Activated CD8-positive, alpha-beta memory T cell treated with anti-CD3 and anti-CD28 coated beads, Interleukin-2, amount 50 U/mL, for 48 hours (primary cell): ENCODE measurements around the gene IL24.

Source experiments
- DNase-seq: peaks from one replicate; pipeline ENCODE4 v3.0.0-alpha.2; 2020

IL24 gene

DNA sequence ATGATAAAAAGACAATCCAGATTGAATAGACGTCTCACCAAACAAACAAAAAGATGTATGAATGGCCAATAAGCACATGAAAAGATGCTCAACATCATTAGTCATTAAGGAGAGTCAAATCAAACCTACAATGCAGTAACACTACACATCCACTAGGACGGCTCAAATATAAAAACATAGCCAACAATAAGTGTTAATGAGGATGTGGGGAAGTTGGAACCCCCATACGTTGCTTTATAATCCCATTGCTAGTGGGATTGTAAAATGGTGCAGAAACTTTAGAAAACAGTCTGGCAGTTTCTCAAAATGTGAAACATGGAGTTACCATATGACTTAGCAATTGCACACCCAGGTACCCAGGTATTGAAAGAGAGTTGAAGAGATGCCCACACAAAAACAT, 14.7 kb upstream of the IL24 start:
- no peak for DNase-seq

DNA sequence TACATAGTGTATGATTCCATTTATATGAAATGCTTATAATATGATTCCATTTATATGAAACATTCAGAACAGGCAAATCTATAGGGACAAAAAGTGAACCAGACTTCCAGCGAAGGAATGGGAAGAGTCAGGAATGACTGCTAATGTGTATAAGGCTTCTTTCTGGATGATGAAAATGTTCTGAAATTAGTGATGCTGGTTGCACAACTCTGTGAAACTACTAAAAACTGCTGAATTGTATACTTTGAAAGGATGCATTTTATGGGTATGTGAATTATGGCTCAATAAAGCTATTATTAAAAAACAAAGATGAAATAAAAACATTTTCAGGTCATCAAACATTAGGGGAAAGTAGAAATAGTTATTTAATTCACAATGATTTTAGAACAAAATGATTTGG, 14.1 kb upstream of the IL24 start:
- DNase-seq = no peak

DNA sequence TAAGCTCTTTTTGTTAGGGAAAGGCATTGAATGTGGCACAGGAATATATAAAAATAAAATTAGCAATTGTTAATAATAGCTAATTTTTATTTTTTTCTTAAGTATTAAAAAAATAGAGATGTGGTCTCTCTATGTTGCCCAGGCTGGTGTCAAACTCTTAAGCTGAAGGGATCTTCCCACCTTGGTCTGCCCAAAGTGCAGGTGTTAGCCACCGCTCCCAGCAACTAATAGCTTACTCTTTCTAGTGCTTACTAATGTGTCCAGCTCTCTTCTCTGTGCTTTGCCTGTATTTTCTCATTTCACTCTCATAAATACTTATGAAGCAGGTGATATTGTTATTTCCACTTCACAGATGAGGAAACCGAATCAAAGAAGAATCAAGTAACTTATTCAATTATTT, 13.4 kb upstream of the IL24 start:
- no peak for DNase-seq

- no peak for DNase-seq
These were observed 11.7 kb upstream of the IL24 start for GRCh38 chr1:206885341-206886060.

- DNase-seq = no peak
These were observed 10.4 kb upstream of the IL24 start for GRCh38 chr1:206886831-206887230.

DNA sequence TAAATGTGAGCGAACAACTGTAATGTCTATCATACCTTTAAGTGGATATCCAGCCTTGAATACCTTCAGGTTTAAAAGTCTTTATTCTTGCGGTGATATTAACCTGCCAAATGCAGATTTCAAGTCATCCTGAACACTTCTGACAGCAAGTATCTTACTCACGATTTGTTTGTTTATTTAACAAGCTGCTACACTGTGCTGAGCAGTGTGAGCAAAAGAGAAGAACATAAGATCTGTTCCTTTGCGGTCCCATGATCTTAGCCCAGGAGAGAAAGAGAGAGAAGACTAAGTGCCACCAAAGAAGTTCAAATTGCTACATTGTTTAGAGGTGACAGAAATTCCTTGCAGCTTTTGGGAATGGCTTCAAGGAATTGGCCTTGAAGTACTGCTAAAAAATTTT, 9.5 kb upstream of the IL24 start:
- DNase-seq = no peak

DNA sequence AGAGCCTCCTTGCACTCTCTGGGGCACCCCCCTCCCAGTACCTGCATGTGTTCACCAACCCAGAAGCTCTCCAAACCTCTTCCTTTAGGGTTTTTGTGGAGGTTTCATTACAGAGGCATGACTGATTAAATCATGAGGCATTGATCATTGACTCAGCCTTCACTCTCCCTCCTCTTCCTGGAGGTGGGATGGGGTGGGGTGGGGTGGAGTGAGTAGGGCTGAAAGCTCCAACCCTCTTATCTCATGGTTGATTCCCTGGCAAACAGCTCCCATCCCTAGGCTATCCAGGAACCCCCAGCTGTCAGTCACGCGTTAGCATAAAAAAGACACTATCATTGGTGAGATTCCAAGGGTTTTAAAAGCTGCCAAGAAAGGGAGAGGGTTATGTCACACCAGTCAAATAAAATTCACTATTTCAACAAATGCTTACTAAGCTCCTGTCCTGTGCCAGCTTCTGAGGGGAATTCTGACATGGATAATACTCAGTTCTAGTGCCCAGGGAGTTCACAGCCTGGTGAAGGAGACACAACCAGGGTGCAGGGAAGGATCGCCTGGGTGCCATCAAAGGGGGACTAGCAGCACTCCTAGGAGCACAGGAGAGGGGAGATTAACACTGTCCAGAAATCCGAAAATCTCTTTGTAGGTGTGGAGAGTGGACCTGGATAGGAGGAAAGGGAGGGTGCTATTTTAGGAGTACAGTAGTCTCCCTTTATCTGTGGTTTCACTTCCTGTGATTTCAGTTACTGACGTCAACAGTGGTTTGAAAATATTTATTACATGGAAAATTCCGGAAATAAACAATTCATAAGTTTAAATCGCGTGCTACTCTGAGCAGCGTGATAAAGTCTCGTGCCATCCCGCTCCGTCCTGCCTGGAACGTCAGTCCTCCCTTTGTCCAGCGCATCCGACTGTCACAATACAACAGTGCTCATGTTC, 6.8 kb upstream of the IL24 start:
- DNase-seq = no peak

- no peak for DNase-seq
These were observed 5.8 kb upstream of the IL24 start for GRCh38 chr1:206891412-206891811.

GRCh38 chr1:206892351-206892984, 4.8 kb upstream of the IL24 start:
- DNase-seq = no peak

GRCh38 chr1:206893380-206893779, 3.9 kb upstream of the IL24 start:
- no peak for DNase-seq

- peak; percentile 46 for DNase-seq
These were observed 1.9 kb upstream of the IL24 start for GRCh38 chr1:206895325-206895724.

DNA sequence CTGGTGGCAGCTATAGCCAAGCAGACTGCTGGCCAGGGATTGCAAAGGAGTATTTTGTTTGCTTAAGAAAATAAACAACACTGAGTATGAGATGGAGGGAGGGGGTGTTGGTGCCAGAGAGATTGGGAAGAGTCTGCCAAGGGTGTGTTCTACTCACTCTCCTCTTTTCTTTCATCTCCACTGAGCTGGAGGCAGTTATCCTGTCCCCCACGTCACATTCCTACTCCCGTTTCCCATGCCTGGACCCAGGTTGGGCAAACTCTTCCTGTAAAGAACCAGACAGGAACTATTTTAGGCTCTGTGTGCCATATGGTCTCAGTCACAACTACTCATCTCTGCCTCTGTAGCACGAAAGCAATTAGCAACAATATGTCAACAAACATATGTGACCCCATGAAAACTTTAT, 1.4 kb upstream of the IL24 start:
- no peak for DNase-seq

DNA sequence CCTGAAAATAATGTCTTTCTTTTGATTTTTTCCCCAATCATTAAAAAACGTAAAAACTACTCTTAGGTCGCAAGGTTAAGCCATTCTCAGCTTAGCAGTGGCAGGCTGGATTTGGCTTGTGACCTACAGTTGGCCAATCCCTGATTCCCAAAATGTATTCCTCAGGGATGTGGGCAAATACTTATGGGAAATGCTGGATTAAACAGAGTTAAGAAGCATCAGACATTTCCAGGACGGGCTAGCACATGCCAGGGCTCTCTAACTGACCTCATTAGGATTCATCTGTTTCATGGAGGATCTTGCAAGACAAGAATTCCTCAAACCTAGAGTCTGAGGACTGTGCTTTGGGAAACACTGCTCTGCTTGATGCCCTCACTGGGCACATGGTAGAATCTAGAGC, 982 bp upstream of the IL24 start:
- no peak for DNase-seq

DNA sequence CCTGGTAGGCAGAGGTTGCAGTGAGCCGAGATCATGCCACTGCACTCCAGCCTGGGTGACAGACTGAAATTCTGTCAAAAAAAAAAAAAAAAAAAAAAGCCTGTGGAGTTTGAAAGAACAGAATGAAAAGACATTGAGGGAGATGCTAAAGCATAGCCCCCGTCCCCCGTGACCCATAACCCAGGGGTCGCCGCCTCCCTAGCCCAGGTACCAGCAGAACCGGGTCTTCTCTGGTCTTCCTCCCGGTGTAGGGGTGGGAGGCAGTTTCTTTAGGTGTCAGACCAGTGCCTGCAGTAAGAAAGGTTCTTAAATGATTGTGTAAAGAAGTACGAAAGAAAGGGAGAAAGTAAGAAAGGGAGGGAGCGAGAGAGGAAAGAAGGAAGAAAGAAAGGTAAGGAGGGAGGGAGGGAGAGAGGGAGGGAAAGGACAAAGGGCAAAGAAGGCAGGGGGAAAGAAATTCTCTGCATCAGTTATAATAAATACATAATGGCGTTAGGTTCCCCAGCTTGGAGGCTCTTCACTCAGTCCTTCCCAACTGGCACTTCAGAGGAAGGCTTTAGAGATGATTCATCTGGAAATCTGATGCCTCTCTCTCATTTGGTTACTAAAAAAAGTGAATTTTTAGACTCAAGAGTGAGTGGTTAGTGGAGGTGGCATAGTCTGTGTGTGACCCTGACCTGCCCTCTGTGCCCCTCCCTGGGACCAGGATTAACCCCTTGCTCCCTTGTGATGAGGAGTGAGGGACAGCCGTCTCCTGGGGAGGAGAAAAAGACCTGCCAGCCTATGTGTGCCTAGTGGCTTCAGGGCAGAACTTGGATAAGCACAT, 1.1 kb downstream of the IL24 start:
- peak; percentile 52 for DNase-seq

DNA sequence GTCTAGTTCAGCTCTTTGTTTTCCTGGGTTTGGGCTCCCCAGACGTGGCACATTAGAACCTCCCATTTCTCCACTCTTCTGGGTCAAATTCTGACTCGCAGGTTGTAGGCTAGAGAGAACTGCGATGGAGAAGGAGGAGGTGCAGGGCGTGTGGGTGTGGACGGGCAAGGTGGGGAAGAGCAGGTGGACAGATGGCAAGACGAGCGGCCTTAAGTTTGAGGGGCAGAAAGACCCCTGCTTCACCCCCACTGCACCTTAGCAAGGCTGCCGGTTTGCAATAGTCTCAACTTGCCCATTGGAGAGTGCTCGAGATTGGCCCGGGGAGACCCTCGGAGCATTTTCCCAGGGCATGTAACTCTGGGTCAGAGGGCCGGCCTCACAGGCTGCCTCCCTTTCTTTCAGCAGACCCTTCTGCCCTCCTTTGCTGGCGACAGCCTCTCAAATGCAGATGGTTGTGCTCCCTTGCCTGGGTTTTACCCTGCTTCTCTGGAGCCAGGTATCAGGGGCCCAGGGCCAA, 1.7 kb downstream of the IL24 start:
- peak; percentile 51 for DNase-seq

- DNase-seq = no peak
These were observed 2.5 kb downstream of the IL24 start for GRCh38 chr1:206899717-206900116.

DNA sequence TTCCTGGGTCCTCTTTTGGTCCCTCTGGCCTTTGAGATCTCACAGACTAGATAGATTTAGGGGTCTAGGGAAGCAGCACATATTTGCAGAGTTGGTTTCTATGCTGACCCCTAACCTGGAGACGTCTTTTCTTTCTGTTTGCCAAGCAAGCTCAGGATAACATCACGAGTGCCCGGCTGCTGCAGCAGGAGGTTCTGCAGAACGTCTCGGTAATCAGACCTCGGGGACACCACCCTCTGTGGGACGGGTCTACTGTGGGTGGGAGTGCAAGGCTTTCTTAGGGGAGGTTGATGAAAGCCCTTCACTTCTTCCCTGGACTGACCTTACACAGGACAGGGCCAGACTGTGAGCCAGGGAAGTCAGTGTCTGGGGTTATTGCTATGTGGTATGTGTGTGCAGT, 2.9 kb downstream of the IL24 start:
- peak; percentile 48 for DNase-seq

DNA sequence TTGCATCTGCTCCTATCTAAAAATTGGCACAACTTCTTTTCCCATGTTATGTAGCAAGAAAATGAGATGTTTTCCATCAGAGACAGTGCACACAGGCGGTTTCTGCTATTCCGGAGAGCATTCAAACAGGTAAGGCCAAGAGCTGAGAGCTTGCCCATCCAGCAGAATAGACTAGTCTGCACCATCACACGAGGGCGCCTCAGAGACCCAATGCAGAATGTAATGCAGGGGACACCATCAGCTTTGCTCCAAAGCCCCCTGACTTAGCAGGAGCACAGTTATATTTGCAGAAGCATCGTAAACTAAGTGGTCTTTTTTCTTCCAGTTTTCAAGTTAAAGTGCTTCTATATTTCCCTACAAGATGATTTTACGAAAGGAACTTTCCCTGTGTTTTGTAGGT, 4.7 kb downstream of the IL24 start:
- no peak for DNase-seq

DNA sequence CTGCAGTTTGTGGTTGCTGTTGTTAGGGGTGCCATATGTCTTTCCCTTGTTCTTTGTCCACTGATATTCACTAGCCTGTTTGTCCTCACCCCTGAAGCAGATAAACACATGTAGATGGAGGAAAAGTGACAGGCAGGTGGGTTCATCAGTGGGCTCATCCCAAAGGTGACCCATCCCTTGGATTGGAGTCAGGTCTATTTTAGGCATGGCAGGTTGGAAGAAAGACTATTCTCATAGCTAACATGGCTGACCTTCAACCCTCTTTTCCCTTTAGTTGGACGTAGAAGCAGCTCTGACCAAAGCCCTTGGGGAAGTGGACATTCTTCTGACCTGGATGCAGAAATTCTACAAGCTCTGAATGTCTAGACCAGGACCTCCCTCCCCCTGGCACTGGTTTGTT, 5.5 kb downstream of the IL24 start:
- DNase-seq = no peak

- DNase-seq = no peak
These were observed 6.4 kb downstream of the IL24 start for GRCh38 chr1:206903687-206904086.

DNA sequence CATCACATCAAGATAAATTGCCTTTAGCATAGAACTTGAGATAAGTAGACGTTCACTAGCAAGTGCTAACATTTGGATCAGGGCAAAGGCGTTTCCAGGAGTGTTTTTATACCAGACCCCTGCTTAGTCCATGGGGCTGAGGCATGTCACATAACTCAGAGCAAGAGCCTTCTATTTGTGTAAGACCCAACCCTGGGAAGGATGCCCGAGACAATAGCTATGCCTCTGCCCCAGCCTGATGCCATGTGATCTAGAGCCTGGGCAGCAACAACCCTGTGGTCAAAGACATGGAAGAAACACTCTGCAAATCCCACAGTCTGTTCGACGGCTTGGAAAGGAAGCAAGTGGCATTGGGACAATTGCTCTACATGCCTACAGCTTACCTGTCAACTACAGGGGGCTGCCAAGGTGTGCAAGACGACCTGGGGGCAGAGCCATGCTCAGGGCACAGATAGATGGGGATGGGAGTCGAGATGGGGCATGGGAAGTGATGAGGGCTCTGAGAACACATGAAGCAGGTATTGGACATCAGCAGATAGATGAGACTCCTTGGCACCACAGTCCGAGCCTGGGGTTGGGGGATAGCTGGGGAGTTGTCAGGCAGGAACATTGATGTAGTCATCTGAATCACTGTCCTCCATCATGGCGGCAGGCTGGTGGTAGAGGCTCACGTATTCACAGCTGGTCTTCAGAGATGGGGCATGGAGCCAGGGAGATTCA, 7.3 kb downstream of the IL24 start:
- DNase-seq = peak; percentile 47
